CD4-positive, alpha-beta memory T cell (primary cell): ENCODE data around the gene TRIM42. TPM values are rescaled to one million over a fixed set of nuclear protein-coding genes. Genes with fewer than 3 reads are reported as not detected.

ENCODE experiments used
- CTCF ChIA-PET: fragments of 350-600 bp; sonication (Branson Sonifier 250); formaldehyde crosslinking; loops from one replicate; lab custom pipeline; 2021; ENCODE audit warnings: inconsistent platforms; ENCODE audit not compliant: partially characterized antibody; lab: Charles Lee
- POLR2A ChIA-PET: fragments of 350-600 bp; sonication (Branson Sonifier 250); formaldehyde crosslinking; loops from one replicate; lab custom pipeline; 2021; ENCODE audit not compliant: partially characterized antibody; lab: Charles Lee
- DNase-seq, 5 donors: peaks; one replicate each; pipeline versions ENCODE4 v3.0.0 to v3.0.0-alpha.2; 2020 to 2022; ENCODE audit warnings: mixed read lengths in 1 of 5
- H3K27ac ChIP-seq: one replicate; pipeline ENCODE4 v1.7.0; 2013; ENCODE audit warnings: low read depth, low read length
- H3K27me3 ChIP-seq: 2 replicates; pipeline ENCODE4 v1.7.0; 2013; ENCODE audit warnings: mild to moderate bottlenecking, low read length, moderate library complexity; ENCODE audit not compliant: insufficient read depth
- H3K36me3 ChIP-seq: 2 replicates; pipeline ENCODE4 v1.7.0; 2013; ENCODE audit warnings: mild to moderate bottlenecking, low read length, moderate library complexity; ENCODE audit not compliant: insufficient read depth
- H3K4me1 ChIP-seq: 2 replicates; pipeline ENCODE4 v1.7.0; 2013; ENCODE audit warnings: mild to moderate bottlenecking, low read length, moderate library complexity; ENCODE audit not compliant: insufficient read depth
- H3K4me3 ChIP-seq, 2 donors: one replicate each; pipeline ENCODE4 v1.7.0; 2013; ENCODE audit warnings: low read length in 2 of 2, mild to moderate bottlenecking in 1 of 2
- H3K9me3 ChIP-seq, 2 donors: one replicate each; pipeline ENCODE4 v1.7.0; 2013; ENCODE audit warnings: low read length in 2 of 2, control low read depth in 1 of 2; ENCODE audit not compliant: control insufficient read depth in 1 of 2
- H3K27ac Mint-ChIP-seq, 7 donors: one replicate each; pipeline ENCODE4 v1.8.0; 2020 to 2021; ENCODE audit warnings: mixed read lengths in 7 of 7, mild to moderate bottlenecking in 6 of 7, inconsistent platforms in 3 of 7, moderate library complexity in 3 of 7
- H3K27me3 Mint-ChIP-seq, 2 donors: one replicate each; pipeline ENCODE4 v1.8.0; 2020 to 2021; ENCODE audit warnings: mixed read lengths in 2 of 2
- H3K36me3 Mint-ChIP-seq, 2 donors: one replicate each; pipeline ENCODE4 v1.8.0; 2020 to 2021; ENCODE audit warnings: mixed read lengths in 2 of 2, inconsistent platforms in 1 of 2, mild to moderate bottlenecking in 1 of 2
- H3K4me1 Mint-ChIP-seq, 4 donors: one replicate each; pipeline ENCODE4 v1.8.0; 2020 to 2021; ENCODE audit warnings: mixed read lengths in 4 of 4, mild to moderate bottlenecking in 1 of 4
- H3K4me3 Mint-ChIP-seq, 8 donors: one replicate each; pipeline ENCODE4 v1.8.0; 2020 to 2021; ENCODE audit warnings: mixed read lengths in 8 of 8, mild to moderate bottlenecking in 7 of 8, moderate library complexity in 6 of 8, inconsistent platforms in 3 of 8
- H3K9me3 Mint-ChIP-seq, 8 donors: one replicate each; pipeline ENCODE4 v1.8.0; 2020 to 2021; ENCODE audit warnings: mixed read lengths in 8 of 8, mild to moderate bottlenecking in 5 of 8, inconsistent platforms in 3 of 8, moderate library complexity in 1 of 8
- intact Hi-C: fragments of 100-400 bp; cut with micrococcal nuclease; formaldehyde crosslinking; loops from one replicate; pipeline ENCODE4 v1.15.1; 2023
- polyA plus RNA-seq, 2 donors: library from polyadenylated mRNA; unstranded; fragments of 300-500 nt; fragmentation: Illumina TruSeq; gene quantifications; one replicate each; pipeline ENCODE4 v1.2.3, GENCODE V29; 2021
- total RNA-seq, 2 experiments: library from RNA; stranded (reverse); gene quantifications; one replicate each; pipeline ENCODE4 v1.2.3, GENCODE V29; 2021

Gene TRIM42
- total and polyA plus RNA-seq, 4 experiments from 2014 or later = not detected

- H3K27me3 Mint-ChIP-seq = peaks cover 0 to 4% of the 10 kb centered on the region in 2 donors
- H3K9me3 ChIP-seq = no peaks in the 10 kb centered on the region
- no peaks in the 10 kb centered on the region for H3K4me1 ChIP-seq
- POLR2A ChIA-PET = no interaction called here
- H3K36me3 ChIP-seq = no peaks in the 10 kb centered on the region
- no peaks in the 10 kb centered on the region for H3K9me3 Mint-ChIP-seq
- intact Hi-C loops = no loop called here
- H3K27ac ChIP-seq = no peak overlapping the region
- H3K27ac Mint-ChIP-seq = no peak overlapping the region
- H3K4me1 Mint-ChIP-seq = no peaks in the 10 kb centered on the region
- no peak overlapping the region for H3K4me3 ChIP-seq
- H3K27me3 ChIP-seq = no peaks in the 10 kb centered on the region
- H3K4me3 Mint-ChIP-seq = no peak overlapping the region
- no peaks in the 10 kb centered on the region for H3K36me3 Mint-ChIP-seq
- CTCF ChIA-PET = no interaction called here
- no peak for DNase-seq
These were observed 21.8 kb downstream of the TRIM42 start for GRCh38 chr3:140699516-140700231.

GRCh38 chr3:140702281-140702680 lies 24.4 kb downstream of the TRIM42 start:
- DNase-seq = no peak
- no peaks in the 10 kb centered on the region for H3K27me3 ChIP-seq
- Mint-ChIP-seq H3K27ac (no peak overlapping the region), H3K27me3 (peaks cover 0 to 5% of the 10 kb centered on the region in 2 donors), H3K4me1 (no peaks in the 10 kb centered on the region), H3K4me3 (no peak overlapping the region), H3K9me3 (no peaks in the 10 kb centered on the region), H3K36me3 (no peaks in the 10 kb centered on the region)
- CTCF ChIA-PET = no interaction called here
- no peak overlapping the region for H3K27ac ChIP-seq
- H3K4me1 ChIP-seq = no peaks in the 10 kb centered on the region
- H3K36me3 ChIP-seq = no peaks in the 10 kb centered on the region
- H3K4me3 ChIP-seq = no peak overlapping the region
- no peaks in the 10 kb centered on the region for H3K9me3 ChIP-seq
- intact Hi-C loops = no loop called here
- POLR2A ChIA-PET = no interaction called here

GRCh38 chr3:140703496-140703895 lies 25.6 kb downstream of the TRIM42 start:
- no peaks in the 10 kb centered on the region for H3K4me1 ChIP-seq
- Mint-ChIP-seq H3K27me3 (peaks cover 1 to 5% of the 10 kb centered on the region in 2 donors), H3K27ac (no peak overlapping the region), H3K4me3 (no peak overlapping the region), H3K4me1 (no peaks in the 10 kb centered on the region), H3K9me3 (no peaks in the 10 kb centered on the region), H3K36me3 (no peaks in the 10 kb centered on the region)
- no peaks in the 10 kb centered on the region for H3K9me3 ChIP-seq
- intact Hi-C loops = no loop called here
- H3K27ac ChIP-seq = no peak overlapping the region
- DNase-seq = no peak
- ChIA-PET CTCF (no interaction called here), POLR2A (no interaction called here)
- no peaks in the 10 kb centered on the region for H3K36me3 ChIP-seq
- H3K4me3 ChIP-seq = no peak overlapping the region
- H3K27me3 ChIP-seq = no peaks in the 10 kb centered on the region

GRCh38 chr3:140704733-140705132 lies 26.9 kb downstream of the TRIM42 start:
- Histone ChIP-seq H3K27ac (no peak overlapping the region), H3K4me3 (no peak overlapping the region), H3K27me3 (no peaks in the 10 kb centered on the region), H3K9me3 (no peaks in the 10 kb centered on the region), H3K36me3 (no peaks in the 10 kb centered on the region), H3K4me1 (no peaks in the 10 kb centered on the region)
- no peaks in the 10 kb centered on the region for H3K4me1 Mint-ChIP-seq
- ChIA-PET CTCF (no interaction called here), POLR2A (no interaction called here)
- intact Hi-C loops = no loop called here
- no peak overlapping the region for H3K27ac Mint-ChIP-seq
- no peaks in the 10 kb centered on the region for H3K9me3 Mint-ChIP-seq
- H3K4me3 Mint-ChIP-seq = no peak overlapping the region
- no peaks in the 10 kb centered on the region for H3K36me3 Mint-ChIP-seq
- peaks cover 1 to 5% of the 10 kb centered on the region in 2 donors for H3K27me3 Mint-ChIP-seq
- DNase-seq = no peak

- Mint-ChIP-seq H3K4me1 (no peaks in the 10 kb centered on the region), H3K27ac (no peak overlapping the region), H3K4me3 (no peak overlapping the region), H3K36me3 (no peaks in the 10 kb centered on the region), H3K27me3 (peaks cover 1 to 4% of the 10 kb centered on the region in 2 donors), H3K9me3 (no peaks in the 10 kb centered on the region)
- Histone ChIP-seq H3K27me3 (no peaks in the 10 kb centered on the region), H3K4me3 (no peak overlapping the region), H3K36me3 (no peaks in the 10 kb centered on the region), H3K27ac (no peak overlapping the region), H3K9me3 (no peaks in the 10 kb centered on the region), H3K4me1 (no peaks in the 10 kb centered on the region)
- ChIA-PET POLR2A (no interaction called here), CTCF (no interaction called here)
- no peak for DNase-seq
- intact Hi-C loops = no loop called here
These were observed 28.1 kb downstream of the TRIM42 start for GRCh38 chr3:140705954-140706353.

- Histone ChIP-seq H3K4me1 (no peaks in the 10 kb centered on the region), H3K36me3 (no peaks in the 10 kb centered on the region), H3K27ac (no peak overlapping the region), H3K4me3 (no peak overlapping the region), H3K27me3 (no peaks in the 10 kb centered on the region), H3K9me3 (no peaks in the 10 kb centered on the region)
- peaks cover 1 to 4% of the 10 kb centered on the region in 2 donors for H3K27me3 Mint-ChIP-seq
- H3K9me3 Mint-ChIP-seq = no peaks in the 10 kb centered on the region
- no peaks in the 10 kb centered on the region for H3K36me3 Mint-ChIP-seq
- H3K4me1 Mint-ChIP-seq = no peaks in the 10 kb centered on the region
- no peak for DNase-seq
- intact Hi-C loops = no loop called here
- POLR2A ChIA-PET = no interaction called here
- CTCF ChIA-PET = no interaction called here
- H3K27ac Mint-ChIP-seq = no peak overlapping the region
- H3K4me3 Mint-ChIP-seq = no peak overlapping the region
These were observed 28.5 kb downstream of the TRIM42 start for GRCh38 chr3:140706360-140706759.

GRCh38 chr3:140708815-140709214 lies 31.0 kb downstream of the TRIM42 start:
- no peak overlapping the region for H3K4me3 Mint-ChIP-seq
- no peaks in the 10 kb centered on the region for H3K4me1 ChIP-seq
- no peak overlapping the region for H3K27ac ChIP-seq
- CTCF ChIA-PET = no interaction called here
- peaks cover 1 to 3% of the 10 kb centered on the region in 2 donors for H3K27me3 Mint-ChIP-seq
- no peak overlapping the region for H3K27ac Mint-ChIP-seq
- no peaks in the 10 kb centered on the region for H3K9me3 Mint-ChIP-seq
- H3K4me1 Mint-ChIP-seq = no peaks in the 10 kb centered on the region
- POLR2A ChIA-PET = no interaction called here
- no peaks in the 10 kb centered on the region for H3K36me3 Mint-ChIP-seq
- H3K27me3 ChIP-seq = no peaks in the 10 kb centered on the region
- intact Hi-C loops = no loop called here
- no peaks in the 10 kb centered on the region for H3K9me3 ChIP-seq
- DNase-seq = no peak
- no peaks in the 10 kb centered on the region for H3K36me3 ChIP-seq
- H3K4me3 ChIP-seq = no peak overlapping the region
